ENCODE data around the gene PRAMEF13.
"Not testable (repeated sequence)": the region's sequence is repeated elsewhere in the genome, so short reads cannot be mapped to it uniquely, and the experiment has no call there.

PRAMEF13 gene

DNA sequence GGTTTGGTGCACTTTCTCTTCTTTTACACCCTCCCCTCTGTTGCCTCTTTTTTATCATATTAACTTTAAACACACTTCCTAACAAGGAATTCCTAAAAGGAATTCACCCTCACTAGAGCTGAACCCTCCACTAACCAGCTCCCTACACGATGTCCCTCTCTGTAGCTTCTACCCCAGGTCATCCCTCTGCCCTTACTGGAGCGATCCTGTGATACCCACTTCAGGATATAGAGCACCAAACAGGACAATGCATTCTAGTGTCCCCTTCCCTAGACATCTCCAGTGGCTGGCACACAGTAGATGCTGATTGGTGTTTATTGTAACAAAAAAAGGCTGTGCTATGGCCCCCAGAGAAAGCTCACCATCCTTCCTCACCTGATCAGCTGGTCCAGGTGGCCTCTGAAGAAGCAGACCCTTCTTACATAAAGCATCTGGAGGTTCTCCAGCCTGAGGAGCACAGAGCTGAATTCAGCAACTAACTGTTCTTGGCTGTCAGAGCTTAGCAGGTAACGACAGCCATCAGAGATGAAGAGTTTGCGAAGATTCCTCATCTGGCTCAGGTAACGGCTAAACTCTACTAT is 23.4 kb upstream of the PRAMEF13 start:
- DNase-seq (ENCODE audit: low spot score in 2 of 2), result peak in 1 of 2 donors; percentile 39

DNA sequence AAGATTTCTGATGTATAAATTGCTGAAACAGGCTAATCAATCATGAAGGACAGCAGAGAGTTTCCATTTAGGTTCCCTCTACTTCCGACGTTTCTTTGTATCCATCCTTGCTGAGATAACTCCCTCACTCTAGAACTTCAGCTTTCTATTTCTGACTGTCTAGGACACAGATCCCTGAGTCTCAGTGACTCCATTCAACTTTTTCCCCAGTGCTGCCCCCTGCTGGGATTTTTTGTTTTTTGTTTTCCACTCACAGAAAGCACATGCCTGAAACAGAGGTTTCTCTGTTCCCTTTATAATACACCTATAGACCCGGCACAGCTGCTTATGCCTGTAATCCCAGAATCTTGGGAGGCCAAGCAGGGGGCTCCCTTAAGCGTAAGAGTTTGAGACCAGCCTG is 21.6 kb upstream of the PRAMEF13 start:
- DNase-seq (ENCODE audit: low spot score in 2 of 2); H3K4me1 Mint-ChIP-seq; H3K36me3 Mint-ChIP-seq; H3K9me3 Mint-ChIP-seq; H3K4me3 Mint-ChIP-seq; H3K27ac Mint-ChIP-seq; ATAC-seq: not testable (repeated sequence)

More for the DNA sequence above, 23.4 kb upstream of the PRAMEF13 start:
- Mint-ChIP-seq H3K9me3 (no peaks in the 10 kb centered on the region), H3K4me3 (no peak overlapping the region), H3K36me3 (no peaks in the 10 kb centered on the region), H3K27ac (no peak overlapping the region), H3K4me1 (no peaks in the 10 kb centered on the region)
- peak; percentile 51 for ATAC-seq

DNA sequence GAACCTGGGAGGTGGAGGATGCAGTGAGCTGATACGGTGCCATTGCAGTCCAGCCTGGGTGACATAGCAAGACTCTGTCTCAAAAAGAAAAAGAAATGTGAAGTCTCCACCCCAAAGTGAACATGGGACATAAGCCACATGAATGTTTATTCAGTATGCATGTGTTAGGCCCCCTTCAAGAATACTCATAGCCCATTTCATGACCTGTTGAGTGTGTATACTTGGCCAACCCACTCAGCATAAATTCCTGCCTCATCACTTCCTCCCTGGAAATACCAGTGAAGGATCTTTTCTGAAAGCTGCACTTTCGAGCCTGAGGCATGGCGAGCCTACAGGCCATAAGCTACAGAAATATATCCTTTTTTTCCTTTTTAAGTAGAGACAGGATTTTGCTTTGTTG is 18.0 kb upstream of the PRAMEF13 start:
- not testable (repeated sequence) for DNase-seq (ENCODE audit: low spot score in 2 of 2); H3K4me3 Mint-ChIP-seq; H3K9me3 Mint-ChIP-seq; ATAC-seq; H3K4me1 Mint-ChIP-seq; H3K27ac Mint-ChIP-seq; H3K36me3 Mint-ChIP-seq

DNA sequence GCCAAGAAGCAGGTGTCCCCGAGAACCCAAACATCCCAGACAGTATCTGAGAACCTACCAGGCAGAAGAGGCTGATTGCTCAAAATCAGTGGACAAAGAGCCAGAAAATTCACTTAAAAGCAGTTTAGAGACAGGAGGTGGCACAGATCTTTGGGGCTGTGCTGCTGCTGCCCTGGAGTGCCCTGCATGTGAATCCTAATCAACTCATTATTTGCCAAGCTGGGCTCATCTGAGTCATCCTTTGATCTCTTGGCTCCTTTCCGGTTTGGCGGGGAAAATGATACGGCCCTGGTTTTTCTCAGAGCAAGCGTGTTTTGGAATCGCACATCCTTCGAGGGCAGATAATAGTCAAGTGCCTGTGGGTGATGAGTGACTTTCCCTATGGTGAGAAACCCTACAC is 15.4 kb upstream of the PRAMEF13 start:
- not testable (repeated sequence) for H3K4me3 Mint-ChIP-seq; H3K36me3 Mint-ChIP-seq; DNase-seq (ENCODE audit: low spot score in 2 of 2); ATAC-seq; H3K27ac Mint-ChIP-seq; H3K4me1 Mint-ChIP-seq; H3K9me3 Mint-ChIP-seq

DNA sequence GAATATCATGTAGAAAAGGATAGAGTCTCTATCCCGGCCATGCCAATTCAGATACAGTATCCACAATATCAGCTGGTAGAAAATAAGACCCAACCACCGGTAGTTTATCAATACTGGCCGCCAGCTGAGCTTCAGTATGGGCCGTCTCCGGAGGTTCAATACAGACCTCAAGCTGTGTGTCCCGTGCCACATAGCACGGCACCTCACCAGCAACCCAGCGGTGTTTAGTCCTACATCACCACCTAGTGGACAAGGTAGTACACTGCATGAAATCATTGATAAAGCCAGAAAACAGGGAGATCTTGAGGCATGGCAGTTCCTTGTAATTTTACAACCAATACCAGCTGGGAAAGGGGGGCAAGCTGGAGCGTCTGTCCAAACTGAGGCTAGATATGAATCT is 7.5 kb upstream of the PRAMEF13 start:
- ATAC-seq; H3K4me1 Mint-ChIP-seq; H3K27ac Mint-ChIP-seq; DNase-seq (ENCODE audit: low spot score in 2 of 2); H3K36me3 Mint-ChIP-seq; H3K4me3 Mint-ChIP-seq; H3K9me3 Mint-ChIP-seq: not testable (repeated sequence)

DNA sequence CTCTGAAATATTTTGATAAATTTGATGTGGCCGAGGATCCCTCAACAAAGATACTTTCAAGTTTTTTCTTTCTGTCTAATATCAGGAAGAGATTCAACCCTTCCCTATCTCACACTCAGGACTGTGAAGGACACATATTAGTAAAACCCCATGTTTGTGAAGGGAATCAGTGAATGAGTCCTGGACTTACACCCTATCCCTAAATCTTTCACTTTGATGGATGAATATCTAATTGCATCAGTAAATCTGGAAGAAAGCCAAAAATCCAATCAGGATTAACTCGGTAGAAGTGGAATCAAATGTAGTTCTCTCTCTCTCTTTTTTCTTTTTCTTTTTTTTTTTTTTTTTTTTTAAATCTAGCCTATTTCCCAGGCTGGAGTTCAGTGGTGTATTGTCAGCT is 29.7 kb downstream of the PRAMEF13 start, which contains the start of gene PRAMEF9:
TSS of gene PRAMEF9 (plus strand) at position 301 of the 400 bp plus-strand sequence. CDS start 3,433 bp downstream, outside the sequence.
- H3K4me3 Mint-ChIP-seq; ATAC-seq; H3K9me3 Mint-ChIP-seq; H3K36me3 Mint-ChIP-seq; H3K27ac Mint-ChIP-seq; DNase-seq (ENCODE audit: low spot score in 2 of 2); H3K4me1 Mint-ChIP-seq: not testable (repeated sequence)

DNA sequence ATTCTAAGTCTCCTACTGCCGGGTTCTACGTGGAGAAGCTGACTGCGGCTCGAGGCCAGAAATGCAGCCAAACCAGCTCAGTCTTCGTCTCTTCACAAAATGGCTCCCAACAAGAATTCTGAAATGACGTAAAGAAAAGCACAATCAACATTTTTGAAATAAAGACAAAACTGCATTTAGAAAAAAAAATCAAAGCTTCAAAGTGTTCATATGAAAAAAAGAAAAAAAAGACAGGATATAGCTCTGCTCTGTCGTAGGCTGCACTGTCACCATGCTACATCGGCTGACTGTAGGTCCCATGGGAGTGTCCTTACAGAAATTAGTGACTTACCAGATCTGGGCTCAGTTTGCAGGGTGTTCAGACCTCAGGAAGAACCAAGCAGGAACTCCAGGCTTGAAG is 35.7 kb downstream of the PRAMEF13 start, which contains the start of gene HNRNPCL4:
TSS of gene HNRNPCL4 (minus strand) at position 101 of the 400 bp plus-strand sequence. CDS start 164 bp downstream, outside the sequence.
- not testable (repeated sequence) for H3K4me3 Mint-ChIP-seq; ATAC-seq; DNase-seq (ENCODE audit: low spot score in 2 of 2); H3K4me1 Mint-ChIP-seq; H3K9me3 Mint-ChIP-seq; H3K27ac Mint-ChIP-seq; H3K36me3 Mint-ChIP-seq

DNA sequence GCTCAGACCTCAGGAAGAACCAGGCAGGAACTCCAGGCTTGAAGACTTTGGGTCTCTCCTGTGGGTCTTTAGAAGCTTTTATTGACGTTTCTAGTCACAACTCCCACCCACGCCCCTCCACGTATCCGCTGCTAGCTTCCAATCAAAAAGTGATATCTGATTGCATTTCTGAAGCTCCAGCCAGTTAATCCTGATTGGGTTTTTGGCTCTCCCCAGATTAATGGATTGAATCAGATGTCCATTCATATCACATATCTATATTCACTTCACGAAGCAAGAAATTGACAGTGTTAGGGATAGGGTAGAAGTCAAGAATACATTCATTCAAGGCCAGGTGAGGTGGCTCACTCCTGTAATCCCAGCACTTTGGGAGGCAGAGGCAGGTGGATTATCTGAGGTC is 45.3 kb downstream of the PRAMEF13 start, which contains the start of gene PRAMEF26:
TSS of gene PRAMEF26 (minus strand) at position 101 of the 400 bp plus-strand sequence. CDS start 2,914 bp downstream, outside the sequence.
- H3K27ac Mint-ChIP-seq, ATAC-seq: not testable (repeated sequence)

More for the DNA sequence above, 45.3 kb downstream of the PRAMEF13 start, which contains the start of gene PRAMEF26:
- not testable (repeated sequence) for H3K4me1 Mint-ChIP-seq; H3K36me3 Mint-ChIP-seq; H3K4me3 Mint-ChIP-seq; H3K9me3 Mint-ChIP-seq; DNase-seq (ENCODE audit: low spot score in 2 of 2)
